ENCODE results near the gene PKDREJ. TPM values are rescaled to one million over a fixed set of nuclear protein-coding genes. Genes with fewer than 3 reads are reported as not detected.

PKDREJ gene
- total and polyA plus RNA-seq, 2 experiments from 2014 or later = not detected

DNA sequence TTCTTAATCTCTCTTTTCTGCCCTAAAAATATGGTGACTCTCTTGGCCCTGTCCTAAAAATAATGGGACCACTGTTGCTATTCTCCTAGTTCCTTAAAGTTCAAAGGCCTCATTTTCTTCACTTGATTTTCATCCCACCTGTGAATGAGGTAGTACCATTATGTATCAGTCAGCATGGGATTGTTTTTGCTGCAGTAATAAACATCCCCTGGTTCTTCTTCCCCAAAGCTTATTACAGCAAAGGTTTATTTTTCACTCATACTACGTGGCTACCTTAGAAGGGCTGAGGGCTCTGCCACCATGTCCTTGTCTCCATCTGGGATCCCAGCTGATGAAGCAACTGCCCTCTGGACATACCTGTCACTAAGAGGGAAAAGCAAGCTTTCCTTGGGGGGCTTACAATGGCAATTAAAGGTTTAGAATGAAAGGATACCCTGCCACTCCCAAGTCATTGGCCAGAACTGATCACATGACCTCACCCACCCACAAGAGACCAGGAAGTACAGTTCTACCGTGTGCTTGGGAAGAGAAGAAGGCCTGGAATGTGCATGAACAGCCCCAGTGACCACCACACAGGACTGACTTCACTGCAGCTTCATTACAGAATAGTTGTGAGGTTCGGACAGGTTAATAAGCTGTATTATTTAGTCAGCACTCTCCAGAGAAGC, 12.4 kb upstream of the PKDREJ start (continued):
- TF ChIP-seq, protein P1, sequence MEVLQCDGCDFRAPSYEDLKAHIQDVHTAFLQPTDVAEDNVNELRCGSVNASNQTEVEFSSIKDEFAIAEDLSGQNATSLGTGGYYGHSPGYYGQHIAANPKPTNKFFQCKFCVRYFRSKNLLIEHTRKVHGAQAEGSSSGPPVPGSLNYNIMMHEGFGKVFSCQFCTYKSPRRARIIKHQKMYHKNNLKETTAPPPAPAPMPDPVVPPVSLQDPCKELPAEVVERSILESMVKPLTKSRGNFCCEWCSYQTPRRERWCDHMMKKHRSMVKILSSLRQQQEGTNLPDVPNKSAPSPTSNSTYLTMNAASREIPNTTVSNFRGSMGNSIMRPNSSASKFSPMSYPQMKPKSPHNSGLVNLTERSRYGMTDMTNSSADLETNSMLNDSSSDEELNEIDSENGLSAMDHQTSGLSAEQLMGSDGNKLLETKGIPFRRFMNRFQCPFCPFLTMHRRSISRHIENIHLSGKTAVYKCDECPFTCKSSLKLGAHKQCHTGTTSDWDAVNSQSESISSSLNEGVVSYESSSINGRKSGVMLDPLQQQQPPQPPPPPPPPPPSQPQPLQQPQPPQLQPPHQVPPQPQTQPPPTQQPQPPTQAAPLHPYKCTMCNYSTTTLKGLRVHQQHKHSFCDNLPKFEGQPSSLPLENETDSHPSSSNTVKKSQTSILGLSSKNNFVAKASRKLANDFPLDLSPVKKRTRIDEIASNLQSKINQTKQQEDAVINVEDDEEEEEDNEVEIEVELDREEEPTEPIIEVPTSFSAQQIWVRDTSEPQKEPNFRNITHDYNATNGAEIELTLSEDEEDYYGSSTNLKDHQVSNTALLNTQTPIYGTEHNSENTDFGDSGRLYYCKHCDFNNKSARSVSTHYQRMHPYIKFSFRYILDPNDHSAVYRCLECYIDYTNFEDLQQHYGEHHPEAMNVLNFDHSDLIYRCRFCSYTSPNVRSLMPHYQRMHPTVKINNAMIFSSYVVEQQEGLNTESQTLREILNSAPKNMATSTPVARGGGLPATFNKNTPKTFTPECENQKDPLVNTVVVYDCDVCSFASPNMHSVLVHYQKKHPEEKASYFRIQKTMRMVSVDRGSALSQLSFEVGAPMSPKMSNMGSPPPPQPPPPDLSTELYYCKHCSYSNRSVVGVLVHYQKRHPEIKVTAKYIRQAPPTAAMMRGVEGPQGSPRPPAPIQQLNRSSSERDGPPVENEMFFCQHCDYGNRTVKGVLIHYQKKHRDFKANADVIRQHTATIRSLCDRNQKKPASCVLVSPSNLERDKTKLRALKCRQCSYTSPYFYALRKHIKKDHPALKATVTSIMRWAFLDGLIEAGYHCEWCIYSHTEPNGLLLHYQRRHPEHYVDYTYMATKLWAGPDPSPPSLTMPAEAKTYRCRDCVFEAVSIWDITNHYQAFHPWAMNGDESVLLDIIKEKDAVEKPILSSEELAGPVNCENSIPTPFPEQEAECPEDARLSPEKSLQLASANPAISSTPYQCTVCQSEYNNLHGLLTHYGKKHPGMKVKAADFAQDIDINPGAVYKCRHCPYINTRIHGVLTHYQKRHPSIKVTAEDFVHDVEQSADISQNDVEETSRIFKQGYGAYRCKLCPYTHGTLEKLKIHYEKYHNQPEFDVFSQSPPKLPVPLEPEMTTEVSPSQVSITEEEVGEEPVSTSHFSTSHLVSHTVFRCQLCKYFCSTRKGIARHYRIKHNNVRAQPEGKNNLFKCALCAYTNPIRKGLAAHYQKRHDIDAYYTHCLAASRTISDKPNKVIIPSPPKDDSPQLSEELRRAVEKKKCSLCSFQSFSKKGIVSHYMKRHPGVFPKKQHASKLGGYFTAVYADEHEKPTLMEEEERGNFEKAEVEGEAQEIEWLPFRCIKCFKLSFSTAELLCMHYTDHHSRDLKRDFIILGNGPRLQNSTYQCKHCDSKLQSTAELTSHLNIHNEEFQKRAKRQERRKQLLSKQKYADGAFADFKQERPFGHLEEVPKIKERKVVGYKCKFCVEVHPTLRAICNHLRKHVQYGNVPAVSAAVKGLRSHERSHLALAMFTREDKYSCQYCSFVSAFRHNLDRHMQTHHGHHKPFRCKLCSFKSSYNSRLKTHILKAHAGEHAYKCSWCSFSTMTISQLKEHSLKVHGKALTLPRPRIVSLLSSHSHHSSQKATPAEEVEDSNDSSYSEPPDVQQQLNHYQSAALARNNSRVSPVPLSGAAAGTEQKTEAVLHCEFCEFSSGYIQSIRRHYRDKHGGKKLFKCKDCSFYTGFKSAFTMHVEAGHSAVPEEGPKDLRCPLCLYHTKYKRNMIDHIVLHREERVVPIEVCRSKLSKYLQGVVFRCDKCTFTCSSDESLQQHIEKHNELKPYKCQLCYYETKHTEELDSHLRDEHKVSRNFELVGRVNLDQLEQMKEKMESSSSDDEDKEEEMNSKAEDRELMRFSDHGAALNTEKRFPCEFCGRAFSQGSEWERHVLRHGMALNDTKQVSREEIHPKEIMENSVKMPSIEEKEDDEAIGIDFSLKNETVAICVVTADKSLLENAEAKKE (CRISPR knock-in tag; IDR thresholded peaks at IDR 0.05) = no peak
- TF ChIP-seq POLR2AphosphoS5 (IDR thresholded peaks at IDR 0.05; ENCODE audit: low read depth) (no peak), NANOG (IDR thresholded peaks at IDR 0.05; ENCODE audit: borderline replicate concordance) (no peak), EZH2 (IDR thresholded peaks at IDR 0.05; ENCODE audit: low read depth, unreplicated experiment) (no peak), ZNF331 (CRISPR knock-in tag; IDR thresholded peaks at IDR 0.05; ENCODE audit: low read depth) (no peak), EZH2phosphoT487 (IDR thresholded peaks at IDR 0.05; ENCODE audit: unreplicated experiment) (no peak)

DNA sequence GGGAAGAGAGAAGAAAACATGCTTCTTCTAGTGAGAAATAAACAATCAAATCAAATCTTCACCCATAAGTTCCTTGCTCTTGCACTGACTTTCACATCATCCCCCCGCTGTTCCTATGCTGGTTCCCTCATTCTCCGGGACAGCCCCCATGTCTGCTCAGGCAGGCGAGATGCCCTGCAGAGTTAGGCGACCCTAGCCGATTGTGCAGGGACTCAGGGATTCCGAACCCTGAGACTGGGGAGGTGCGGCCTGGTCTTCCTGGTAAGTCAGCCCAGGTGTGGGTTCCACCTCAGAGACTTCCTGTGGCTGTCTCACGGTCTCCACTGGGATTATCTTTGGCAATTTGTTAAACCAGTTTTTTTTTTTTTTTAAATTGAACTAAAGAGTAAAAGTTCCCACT, 11.2 kb upstream of the PKDREJ start:
- no peaks in the 10 kb centered on the region for H3K4me1 ChIP-seq (ENCODE audit: insufficient read depth)
- H2AFZ ChIP-seq = no peak overlapping the region
- no peak overlapping the region for H3K27ac Mint-ChIP-seq
- no peaks in the 10 kb centered on the region for H3K4me1 Mint-ChIP-seq
- H3K36me3 ChIP-seq (ENCODE audit: insufficient read depth) = peaks cover 16% of the 10 kb centered on the region; the same call in 1 of the 2 replicates
- no peak for DNase-seq (ENCODE audit: low spot score)
- no peaks in the 10 kb centered on the region for H3K9me3 Mint-ChIP-seq
- peaks cover 43% of the 10 kb centered on the region for H3K36me3 Mint-ChIP-seq (ENCODE audit: low read depth)
- no peaks in the 10 kb centered on the region for H3K9me2 ChIP-seq (ENCODE audit: insufficient read depth)
- H4K20me1 ChIP-seq (replicated peaks; ENCODE audit: insufficient read depth) = no peaks in the 10 kb centered on the region; the same call in 1 of the 2 replicates
- no peaks in the 10 kb centered on the region for H3K27me3 ChIP-seq (ENCODE audit: insufficient read depth)
- no peak overlapping the region for H3K4me2 ChIP-seq
- peaks cover 5% of the 10 kb centered on the region for H3K27me3 Mint-ChIP-seq (ENCODE audit: insufficient read depth, low read depth, poor library complexity)
- H3F3A ChIP-seq (replicated peaks; ENCODE audit: low read depth) = no peaks in the 10 kb centered on the region
- no peak overlapping the region for H3K4me3 Mint-ChIP-seq
- no peak for ATAC-seq
- no peak overlapping the region for H3K27ac ChIP-seq (ENCODE audit: low read depth)
- no peak overlapping the region for H3K4me3 ChIP-seq
- no peaks in the 10 kb centered on the region for H3K79me2 ChIP-seq (replicated peaks; ENCODE audit: insufficient read depth)
- TF ChIP-seq, protein P2, sequence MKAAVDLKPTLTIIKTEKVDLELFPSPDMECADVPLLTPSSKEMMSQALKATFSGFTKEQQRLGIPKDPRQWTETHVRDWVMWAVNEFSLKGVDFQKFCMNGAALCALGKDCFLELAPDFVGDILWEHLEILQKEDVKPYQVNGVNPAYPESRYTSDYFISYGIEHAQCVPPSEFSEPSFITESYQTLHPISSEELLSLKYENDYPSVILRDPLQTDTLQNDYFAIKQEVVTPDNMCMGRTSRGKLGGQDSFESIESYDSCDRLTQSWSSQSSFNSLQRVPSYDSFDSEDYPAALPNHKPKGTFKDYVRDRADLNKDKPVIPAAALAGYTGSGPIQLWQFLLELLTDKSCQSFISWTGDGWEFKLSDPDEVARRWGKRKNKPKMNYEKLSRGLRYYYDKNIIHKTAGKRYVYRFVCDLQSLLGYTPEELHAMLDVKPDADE (IDR thresholded peaks at IDR 0.05) = no peak
- TF ChIP-seq CTCF (conservative IDR thresholded peaks at IDR 0.05; ENCODE audit: low read depth in 2 of 2) (no peak), ZNF331 (CRISPR knock-in tag; IDR thresholded peaks at IDR 0.05; ENCODE audit: low read depth) (no peak), POLR2AphosphoS5 (IDR thresholded peaks at IDR 0.05; ENCODE audit: low read depth) (no peak), STAT1 (IDR thresholded peaks at IDR 0.05; ENCODE audit: unreplicated experiment) (no peak)

All from GM23338 (cell line).